NCI-H69 (cell line): Measurements from ENCODE around the gene CRIP3.

Experiments
- DNase-seq: peaks from one replicate; lab custom pipeline; 2025; lab: John Stamatoyannopoulos, UW

The CRIP3 gene

GRCh38 chr6:43287717-43288679 is 20.6 kb downstream of the CRIP3 start:
- no peak for DNase-seq

DNA sequence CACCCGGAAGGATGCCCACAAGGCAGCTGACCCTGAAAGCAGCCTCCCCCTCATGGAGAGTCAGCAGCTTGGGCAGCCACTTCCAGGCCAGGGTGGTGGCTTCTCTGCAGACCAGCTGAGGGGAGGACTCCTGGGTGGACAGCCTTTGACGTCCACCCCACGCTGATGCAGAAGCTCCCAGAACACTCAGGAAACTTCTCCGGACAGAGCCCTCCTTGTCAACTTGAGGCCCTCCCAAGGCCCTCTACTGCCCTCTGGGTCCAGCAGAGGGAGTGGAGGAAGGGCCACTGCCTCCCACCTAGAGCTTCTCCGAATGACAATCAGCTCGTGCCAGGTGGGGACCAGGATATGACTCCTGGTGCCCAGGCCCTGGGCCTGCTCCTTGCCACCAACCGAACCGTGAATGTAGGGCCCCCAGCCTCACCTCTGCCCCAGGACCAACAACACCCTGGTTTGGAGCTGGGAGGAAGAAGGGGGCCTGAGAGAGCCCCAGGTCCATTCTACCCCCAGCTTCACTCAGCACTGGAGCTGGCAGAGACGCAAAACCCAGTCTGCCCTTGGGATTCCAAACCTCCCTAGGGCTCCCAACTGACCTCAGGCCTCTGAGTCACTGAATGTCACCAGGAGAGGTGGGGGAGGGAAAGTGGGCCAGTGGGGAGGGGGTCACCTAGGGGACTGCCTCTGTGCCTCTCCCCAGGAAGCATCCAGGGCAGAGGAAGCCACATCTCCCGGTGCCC is 21.5 kb downstream of the CRIP3 start:
- peak; percentile 20 for DNase-seq

DNA sequence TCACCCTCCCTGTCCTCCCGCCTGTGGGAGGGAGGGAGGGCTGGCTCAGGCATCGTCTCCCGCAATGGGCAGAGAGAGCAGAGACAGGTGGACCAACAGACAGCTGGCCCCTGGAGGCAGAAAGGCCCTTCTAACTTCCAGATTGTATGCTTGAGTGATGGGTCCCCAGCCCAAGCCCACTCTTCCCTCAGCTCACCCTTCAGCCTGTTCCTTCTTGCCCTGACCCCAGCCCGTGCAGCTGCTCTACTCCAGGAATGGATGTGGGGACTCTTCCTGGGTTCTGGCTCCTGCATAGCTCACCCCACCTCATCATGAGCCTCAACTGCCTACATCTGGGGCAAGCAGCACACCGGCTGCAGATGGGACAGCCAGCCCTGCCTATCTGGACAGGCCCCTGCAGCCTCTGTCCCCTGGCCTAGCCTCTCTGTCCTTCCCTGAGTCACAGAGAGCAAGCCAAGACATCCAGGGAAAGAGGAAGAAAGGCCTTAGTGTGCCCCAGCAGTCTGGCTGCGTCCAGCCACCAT is 22.1 kb downstream of the CRIP3 start:
- DNase-seq: no peak

- no peak for DNase-seq
These were observed 22.8 kb downstream of the CRIP3 start for GRCh38 chr6:43285832-43286231.

DNA sequence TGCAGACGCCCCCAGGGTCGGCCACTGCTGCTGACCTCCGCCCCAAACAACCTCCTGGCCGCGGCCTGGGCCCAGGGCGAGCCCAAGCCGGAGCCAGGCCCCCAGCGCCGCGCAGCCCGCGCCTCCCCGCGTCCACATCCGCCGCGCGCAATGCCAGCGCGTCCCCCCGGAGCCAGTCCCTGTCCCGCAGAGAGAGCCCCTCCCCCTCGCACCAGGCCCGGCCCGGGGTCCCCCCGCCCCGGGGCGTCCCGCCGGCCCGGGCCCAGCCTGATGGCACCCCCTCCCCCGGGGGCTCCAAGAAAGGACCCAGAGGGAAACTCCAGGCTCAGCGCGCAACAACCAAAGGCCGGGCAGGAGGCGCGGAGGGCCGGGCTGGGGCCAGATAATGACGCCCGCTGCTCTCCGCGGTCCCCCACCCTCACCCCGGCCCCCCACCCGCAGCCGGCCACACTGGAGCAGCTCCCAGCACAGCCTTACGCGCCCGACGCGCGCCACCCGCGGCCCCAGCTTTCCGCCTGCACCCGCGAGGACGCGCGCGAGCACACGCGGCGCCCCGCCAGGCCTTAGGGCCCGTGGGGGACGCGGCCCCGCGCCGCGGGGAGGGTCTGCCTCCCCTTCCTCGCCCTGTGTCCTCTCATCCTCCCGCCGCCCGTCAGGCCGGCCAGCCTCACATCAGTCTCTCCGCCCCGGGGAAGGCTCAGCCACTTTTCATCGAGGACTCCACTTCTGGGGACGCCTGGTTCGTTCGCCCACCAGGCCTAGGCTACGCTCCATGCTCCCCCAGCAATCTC is 23.4 kb downstream of the CRIP3 start:
- DNase-seq: no peak

- DNase-seq: peak; percentile 17
These were observed 24.7 kb downstream of the CRIP3 start for GRCh38 chr6:43283905-43284304.

GRCh38 chr6:43283514-43283901 is 25.1 kb downstream of the CRIP3 start:
- no peak for DNase-seq

DNA sequence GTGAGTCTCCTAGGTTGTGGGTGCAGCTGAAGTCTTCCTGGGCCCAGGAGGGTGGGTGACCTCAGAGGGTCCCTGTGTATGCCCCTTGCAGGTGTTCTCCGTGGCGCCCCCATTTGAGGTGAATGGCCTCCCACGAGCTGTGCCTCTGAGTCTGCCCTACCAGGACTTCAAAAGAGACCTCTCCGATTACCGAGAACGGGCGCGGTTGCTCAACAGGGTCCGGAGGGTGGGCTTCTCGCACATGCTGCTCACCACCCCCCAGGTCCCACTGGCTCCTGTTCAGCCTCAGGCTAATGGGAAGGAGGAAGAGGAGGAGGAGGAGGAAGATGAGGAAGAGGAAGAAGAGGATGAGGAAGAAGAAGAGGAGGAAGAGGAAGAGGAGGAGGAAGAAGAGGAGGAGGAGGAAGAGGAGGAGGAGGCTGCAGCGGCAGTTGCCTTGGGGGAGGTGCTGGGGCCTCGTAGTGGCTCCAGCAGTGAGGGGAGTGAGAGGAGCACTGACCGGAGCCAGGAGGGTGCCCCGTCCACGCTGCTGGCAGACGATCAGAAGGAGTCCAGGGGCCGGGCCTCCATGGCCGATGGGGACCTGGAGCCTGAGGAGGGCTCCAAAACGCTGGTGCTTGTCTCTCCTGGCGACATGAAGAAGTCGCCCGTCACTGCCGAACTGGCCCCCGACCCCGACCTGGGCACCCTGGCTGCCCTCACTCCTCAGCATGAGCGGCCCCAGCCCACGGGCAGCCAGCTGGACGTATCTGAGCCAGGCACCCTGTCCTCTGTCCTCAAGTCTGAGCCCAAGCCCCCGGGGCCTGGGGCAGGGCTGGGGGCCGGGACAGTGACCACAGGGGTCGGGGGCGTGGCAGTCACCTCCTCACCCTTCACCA is 25.8 kb downstream of the CRIP3 start:
- DNase-seq: no peak

GRCh38 chr6:43282060-43282459 is 26.6 kb downstream of the CRIP3 start:
- DNase-seq: no peak

DNA sequence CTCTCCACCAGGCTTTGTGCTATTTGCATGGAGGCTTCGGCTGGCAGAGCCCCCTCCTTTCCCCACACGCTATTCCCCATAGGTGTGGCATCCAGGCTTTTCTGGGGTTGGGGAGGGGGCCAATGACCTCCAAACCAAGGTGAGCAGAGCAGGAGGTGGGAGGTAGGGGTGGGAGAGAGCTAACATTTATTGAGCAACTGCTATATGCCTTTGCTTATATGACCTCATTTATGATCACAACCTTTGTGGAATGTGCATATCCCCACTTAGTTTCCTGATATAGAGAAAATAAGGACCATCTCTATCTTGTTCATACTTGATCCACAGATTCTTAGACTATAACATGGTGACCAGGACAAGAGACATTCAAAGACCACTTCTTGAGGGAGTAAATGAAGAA is 28.4 kb downstream of the CRIP3 start:
- DNase-seq: no peak

GRCh38 chr6:43278524-43279078 is 30.0 kb downstream of the CRIP3 start:
- no peak for DNase-seq

DNA sequence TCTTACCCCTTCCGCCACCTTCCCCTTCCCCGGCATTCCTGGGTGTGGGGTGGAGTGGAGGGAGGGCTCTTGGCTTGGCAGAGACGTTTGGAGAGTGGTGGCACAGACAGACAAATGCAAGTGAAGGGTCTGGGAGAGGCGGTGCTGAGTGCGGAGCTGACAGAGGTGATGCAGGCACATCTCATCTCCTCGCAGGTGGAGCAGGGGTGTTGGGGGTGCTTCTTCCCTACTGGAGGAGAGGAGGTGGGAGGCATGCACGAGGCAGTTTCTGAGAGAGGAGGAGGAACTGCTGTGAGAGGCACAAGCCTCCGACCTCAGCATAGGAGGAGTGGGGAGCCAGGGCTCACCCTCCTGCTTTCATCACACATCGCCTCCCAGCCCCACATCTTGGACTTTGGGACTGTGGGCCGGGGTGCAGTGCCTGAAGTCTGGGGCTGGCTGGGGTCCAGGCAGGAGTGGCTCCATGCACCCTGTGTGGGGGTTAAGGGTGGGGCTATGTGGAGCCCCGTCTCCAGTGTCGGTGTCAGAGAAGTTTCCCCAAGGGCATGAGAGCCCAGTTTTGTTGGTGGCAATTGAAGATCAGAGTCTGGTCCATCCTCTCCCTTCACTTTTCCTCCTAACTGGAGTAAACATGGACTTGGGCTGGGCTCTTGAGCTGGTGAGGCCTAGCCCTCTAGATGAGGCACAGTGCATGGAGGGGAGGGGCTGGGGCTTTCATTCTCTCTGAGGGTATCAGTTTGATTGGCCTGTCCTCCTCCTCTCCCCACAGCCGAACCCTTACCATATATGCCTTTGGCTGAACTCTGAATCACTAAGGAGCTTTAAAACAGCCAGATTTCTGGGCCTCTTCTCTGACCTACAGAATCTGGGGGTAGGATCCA is 30.7 kb downstream of the CRIP3 start:
- no peak for DNase-seq

DNA sequence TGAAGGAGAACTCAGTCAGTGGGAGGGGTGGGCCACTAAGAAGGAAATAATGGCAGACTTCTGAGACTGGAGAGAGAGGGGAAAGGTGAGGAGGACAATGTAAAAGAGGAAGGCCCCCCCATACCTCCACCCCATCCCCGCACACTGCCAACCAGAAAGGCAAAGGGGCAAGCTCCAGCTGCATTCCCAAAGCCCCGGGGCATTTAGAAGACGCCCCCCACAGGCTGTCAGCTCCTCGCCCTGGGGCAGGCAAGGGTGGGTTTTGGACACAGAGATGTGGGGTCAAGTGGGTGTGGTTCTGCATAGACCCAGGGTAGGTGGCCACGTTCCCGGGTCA is 31.4 kb downstream of the CRIP3 start:
- DNase-seq: no peak

DNA sequence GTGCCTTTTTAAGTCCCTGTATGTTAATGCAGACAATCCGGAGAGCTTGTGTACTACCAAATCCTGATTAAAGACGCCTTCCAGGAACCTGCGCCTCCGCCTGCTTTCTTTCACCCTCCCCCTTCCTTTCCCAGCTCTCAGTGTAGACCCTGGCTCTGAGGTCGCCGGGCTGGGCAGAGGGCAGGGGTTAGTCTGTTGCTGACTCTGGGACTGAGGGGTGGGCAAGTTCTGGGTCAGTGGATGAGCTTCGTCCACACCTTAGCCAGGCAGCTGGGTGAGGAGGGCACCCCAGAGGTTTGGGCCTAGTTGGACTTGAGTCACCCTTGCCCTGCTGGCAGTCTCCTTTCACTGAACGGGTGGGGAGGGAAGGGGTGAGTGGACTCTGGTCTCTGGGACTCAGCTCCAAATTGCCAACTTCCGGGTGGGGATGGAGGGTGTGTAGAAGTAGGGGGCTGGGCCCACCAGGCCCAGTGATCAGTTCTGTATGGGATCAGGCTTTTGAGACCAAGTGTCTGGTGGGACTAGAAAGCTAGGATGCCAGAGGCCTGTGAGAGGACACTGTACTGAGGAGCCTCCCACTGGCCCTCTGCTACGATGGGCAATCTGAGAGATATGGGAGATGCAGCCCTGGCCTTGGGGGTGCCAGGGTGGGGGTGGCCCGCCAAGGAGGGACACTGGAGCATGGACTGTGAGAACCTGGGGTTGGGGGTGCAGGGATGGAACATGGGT is 31.9 kb downstream of the CRIP3 start:
- no peak for DNase-seq

DNA sequence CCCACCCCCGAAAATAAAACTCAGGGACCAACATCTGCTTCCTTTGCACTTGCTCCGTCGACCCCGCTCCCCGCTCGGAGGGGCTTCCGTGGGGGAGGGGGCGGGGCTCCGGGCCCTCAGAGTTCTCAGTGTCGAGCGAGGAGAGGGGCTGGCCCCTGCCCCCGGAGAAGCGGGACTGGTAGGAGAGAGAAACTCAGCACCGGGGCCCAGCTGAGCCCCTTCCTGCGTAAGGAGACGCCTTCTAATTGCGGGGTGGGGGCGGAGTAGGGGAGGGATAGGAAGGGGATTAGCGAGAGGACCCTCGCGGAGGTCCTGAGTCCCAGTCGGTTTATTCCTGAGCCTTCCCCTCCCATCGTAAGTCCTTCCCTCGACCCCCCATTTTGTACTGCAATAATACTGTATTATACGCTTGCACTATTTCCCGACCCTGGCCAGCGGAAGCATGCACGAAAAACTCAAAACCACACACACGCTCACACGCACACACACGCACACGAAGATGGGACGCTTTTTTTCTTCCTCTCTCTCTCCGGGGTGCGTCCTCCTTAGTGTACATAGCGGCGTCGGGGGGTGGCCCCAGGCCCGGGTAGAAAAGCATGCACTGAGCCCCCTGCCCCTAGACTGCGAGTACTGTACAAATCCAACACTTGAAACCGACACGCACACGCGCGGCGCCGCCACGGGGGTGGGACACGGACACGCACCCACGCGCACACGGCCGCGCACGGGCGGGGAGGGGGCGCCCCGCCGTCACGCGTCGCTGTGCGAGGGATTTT is 32.6 kb downstream of the CRIP3 start:
- no peak for DNase-seq

DNA sequence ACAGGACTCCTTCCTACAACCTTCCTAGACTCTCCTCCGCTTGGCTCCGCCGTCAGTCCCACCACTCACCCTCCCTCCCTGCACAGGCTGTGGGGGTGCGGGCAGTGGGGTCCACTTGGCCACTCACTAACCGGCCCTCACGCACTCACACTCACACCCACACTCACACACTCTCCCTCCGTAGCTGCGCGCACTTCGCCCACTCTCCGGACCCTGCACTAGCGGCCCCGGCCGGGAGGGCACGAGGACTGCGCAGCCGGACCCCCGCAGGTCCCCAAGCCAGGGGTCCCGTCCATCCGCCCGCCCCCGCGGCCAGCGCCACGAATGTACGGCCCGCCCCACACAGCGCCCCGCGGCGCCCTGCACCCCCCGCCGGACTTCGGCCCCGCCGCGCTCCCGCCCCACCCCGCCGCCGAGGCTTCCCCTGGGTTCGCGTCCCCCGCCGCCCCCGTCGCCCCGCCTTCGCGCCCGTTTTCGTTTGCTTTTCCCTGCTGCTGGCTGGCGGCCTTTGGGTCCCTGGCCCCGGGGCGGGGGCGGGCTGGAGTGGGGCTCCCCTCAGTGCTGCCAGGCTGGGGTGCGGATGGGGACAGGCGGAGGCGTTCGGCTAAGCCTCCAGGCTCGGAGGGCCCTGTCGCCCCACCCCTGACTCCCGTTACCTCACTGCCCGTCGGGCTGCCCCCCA is 33.6 kb downstream of the CRIP3 start:
- peak; percentile 77 for DNase-seq

DNA sequence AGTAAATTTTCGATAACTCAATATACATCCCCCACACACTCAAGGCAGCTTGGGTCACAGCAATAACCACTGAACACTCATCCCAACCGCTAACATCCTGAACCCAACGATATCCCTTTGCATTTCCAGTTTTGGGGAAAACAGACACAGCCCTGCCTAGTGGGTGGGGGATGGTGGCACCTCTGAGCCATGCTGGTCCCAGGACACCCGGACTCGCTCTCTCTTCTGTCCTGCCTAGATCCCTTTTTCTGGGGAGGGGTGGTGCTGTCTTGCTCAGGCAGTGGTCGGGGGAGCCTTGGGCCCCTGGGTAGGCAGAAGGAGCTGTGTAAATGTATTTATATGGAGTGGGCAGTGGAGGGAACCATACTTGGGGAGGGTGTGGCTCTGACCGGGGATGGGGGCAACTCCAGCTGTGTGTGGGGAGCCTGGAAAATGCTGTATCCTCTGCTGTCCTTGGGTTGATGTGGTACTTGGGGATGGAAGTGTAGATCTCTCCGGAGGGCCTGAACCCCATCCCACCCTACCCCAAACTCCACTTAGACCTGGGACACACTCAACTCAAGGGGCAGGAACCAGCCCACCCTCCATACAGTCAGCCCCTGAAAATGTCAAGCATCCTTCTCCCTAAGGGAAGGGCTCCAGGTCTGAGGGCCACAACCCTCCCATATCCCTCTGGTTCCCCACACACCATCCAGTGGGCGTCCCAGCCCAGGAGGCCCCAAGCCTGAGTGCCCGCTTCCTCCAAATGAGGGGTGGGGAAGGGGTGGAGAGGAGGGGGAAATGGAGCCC is 34.3 kb downstream of the CRIP3 start:
- DNase-seq: no peak
